Measurements from ENCODE around the gene MAP4K2. TPM values are rescaled to one million over a fixed set of nuclear protein-coding genes. Genes with fewer than 3 reads are reported as not detected.

Gene MAP4K2
- total RNA-seq: 10 to 100 TPM; 19.3 to 23.2 TPM
- 10 to 100 TPM; 42.3 to 48.2 (median 46.6) TPM for polyA plus RNA-seq (ENCODE audit: insufficient read length in 6 of 6)
- long read RNA-seq, donor 1: 0 reads
- long read RNA-seq, donor 2, partial matches to known transcripts: 14 of 14 reads
- long read RNA-seq, donor 2, other reads (novel, unspliced or antisense): 0 of 14 reads
- long read RNA-seq, donor 3, full-length matches to known transcripts: 3 of 3 reads
- long read RNA-seq, donor 3, partial matches to known transcripts: 0 of 3 reads
- long read RNA-seq, donor 3, other reads (novel, unspliced or antisense): 0 of 3 reads
- long read RNA-seq, donor 4, full-length matches to known transcripts: 3 of 5 reads
- long read RNA-seq, donor 4, partial matches to known transcripts: 1 of 5 reads
- long read RNA-seq, donor 4, other reads (novel, unspliced or antisense): 1 of 5 reads
- long read RNA-seq, donor 5, full-length matches to known transcripts: 1 of 1 reads
- long read RNA-seq, donor 5, partial matches to known transcripts: 0 of 1 reads
- long read RNA-seq, donor 5, other reads (novel, unspliced or antisense): 0 of 1 reads
- long read RNA-seq, donor 6, full-length matches to known transcripts: 1 of 6 reads
- long read RNA-seq, donor 6, partial matches to known transcripts: 5 of 6 reads
- long read RNA-seq, donor 6, other reads (novel, unspliced or antisense): 0 of 6 reads
- long read RNA-seq, donor 7: 0 reads
- long read RNA-seq, donor 8, full-length matches to known transcripts: 1 of 1 reads
- long read RNA-seq, donor 8, partial matches to known transcripts: 0 of 1 reads
- long read RNA-seq, donor 8, other reads (novel, unspliced or antisense): 0 of 1 reads
- long read RNA-seq, donor 9: 0 reads
- long read RNA-seq, donor 10, full-length matches to known transcripts: 2 of 7 reads
- long read RNA-seq, donor 10, partial matches to known transcripts: 3 of 7 reads
- long read RNA-seq, donor 10, other reads (novel, unspliced or antisense): 2 of 7 reads
- long read RNA-seq, donor 11: 0 reads
- long read RNA-seq, donor 12, full-length matches to known transcripts: 1 of 1 reads
- long read RNA-seq, donor 12, partial matches to known transcripts: 0 of 1 reads
- long read RNA-seq, donor 12, other reads (novel, unspliced or antisense): 0 of 1 reads

DNA sequence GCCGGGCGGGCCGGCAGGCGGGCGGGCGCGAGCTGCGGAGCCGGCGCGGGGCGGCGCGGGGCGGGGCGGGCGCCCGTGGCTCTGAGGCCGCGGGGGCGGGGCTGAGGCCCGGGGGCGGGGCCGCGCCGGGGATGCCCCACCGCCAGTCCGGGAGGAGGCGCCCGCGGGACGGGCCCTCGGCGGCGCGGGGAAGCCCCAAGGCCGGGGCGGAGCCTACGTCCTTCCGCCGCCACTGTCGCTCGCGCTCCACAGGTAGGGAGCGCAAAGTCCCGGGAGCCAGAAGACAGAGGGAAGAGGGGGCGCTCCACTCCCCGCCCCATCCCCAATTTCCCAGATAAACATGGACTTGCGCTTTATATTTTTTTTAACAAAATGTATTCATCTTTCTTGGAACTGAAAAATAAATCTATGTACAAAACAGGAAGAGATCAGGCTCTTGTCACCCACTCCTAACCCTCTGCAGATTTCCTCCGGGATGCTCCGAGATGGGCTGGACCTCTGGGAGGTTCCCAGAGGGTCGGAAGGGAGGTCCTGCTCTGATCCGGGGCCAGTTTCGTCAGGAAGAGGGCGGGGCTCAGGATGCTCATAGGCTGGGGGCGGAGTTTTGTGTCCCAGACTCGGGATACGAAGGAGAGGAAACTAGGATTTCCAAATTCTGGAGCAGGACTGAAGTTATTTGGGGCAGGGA is at the start of gene MAP4K2:
Gene MAP4K2 (minus strand): TSS at position 57 of the 688 bp plus-strand sequence. CDS start 65 bp downstream, outside the sequence.
- DNase-seq (peak; percentile 83 to 98 (median 89)), ATAC-seq (peak; percentile 95)
- H3K27me3 ChIP-seq: no peaks in the 10 kb centered on the region
- peaks cover 0 to 46% of the 10 kb centered on the region in 2 donors for H3K36me3 ChIP-seq
- H3K4me3 ChIP-seq: peak within 1 kb of the TSS; percentile 51 to 65
- peaks cover 8 to 42% of the 10 kb centered on the region in 2 donors for H3K4me1 ChIP-seq
- H3K27ac ChIP-seq: peak within 1 kb of the TSS; percentile 80 to 83
- TF ChIP-seq, protein P1, sequence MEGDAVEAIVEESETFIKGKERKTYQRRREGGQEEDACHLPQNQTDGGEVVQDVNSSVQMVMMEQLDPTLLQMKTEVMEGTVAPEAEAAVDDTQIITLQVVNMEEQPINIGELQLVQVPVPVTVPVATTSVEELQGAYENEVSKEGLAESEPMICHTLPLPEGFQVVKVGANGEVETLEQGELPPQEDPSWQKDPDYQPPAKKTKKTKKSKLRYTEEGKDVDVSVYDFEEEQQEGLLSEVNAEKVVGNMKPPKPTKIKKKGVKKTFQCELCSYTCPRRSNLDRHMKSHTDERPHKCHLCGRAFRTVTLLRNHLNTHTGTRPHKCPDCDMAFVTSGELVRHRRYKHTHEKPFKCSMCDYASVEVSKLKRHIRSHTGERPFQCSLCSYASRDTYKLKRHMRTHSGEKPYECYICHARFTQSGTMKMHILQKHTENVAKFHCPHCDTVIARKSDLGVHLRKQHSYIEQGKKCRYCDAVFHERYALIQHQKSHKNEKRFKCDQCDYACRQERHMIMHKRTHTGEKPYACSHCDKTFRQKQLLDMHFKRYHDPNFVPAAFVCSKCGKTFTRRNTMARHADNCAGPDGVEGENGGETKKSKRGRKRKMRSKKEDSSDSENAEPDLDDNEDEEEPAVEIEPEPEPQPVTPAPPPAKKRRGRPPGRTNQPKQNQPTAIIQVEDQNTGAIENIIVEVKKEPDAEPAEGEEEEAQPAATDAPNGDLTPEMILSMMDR (IDR thresholded peaks at IDR 0.05): no peak
- intact Hi-C loops (cut with DNase I): no loop called here
- no peaks in the 10 kb centered on the region for H3K9me3 ChIP-seq

DNA sequence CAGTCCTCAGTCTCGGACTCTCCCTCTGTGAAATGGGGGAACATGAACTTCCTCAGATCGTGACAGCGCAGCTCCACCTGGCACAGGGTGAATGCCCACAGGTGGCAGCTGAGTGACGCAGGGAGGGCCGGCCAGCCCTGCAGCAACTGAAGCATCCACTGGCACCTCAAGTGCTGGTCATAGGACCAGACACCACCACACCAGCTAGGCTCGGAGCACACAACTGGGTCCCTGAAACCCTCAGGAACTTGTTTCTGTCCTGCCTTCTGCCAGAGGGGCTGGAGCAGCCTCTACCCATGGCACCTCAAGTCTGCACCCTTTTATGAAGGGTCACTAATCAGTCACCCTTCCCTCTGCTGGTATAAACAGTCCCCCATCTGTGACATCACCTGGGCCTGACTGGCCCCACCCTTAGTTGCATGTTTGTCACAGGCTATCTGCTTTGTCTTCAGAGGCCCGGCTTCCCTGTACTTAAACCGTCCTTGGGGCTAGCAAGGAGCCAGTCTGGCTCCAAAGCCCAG is 48.9 kb upstream of the MAP4K2 start:
- DNase-seq: peak in 1 of 4 donors; percentile 75
- intact Hi-C loops (cut with DNase I): no loop called here
- TF ChIP-seq, protein P1 (IDR thresholded peaks at IDR 0.05): no peak
- no peaks in the 10 kb centered on the region for H3K9me3 ChIP-seq
- H3K4me1 ChIP-seq: peaks cover 43 to 100% of the 10 kb centered on the region in 2 donors
- H3K27ac ChIP-seq: peak overlapping the region in 1 of 2 donors; percentile 92
- ATAC-seq: no peak
- no peaks in the 10 kb centered on the region for H3K27me3 ChIP-seq
- peaks cover 0 to 48% of the 10 kb centered on the region in 2 donors for H3K36me3 ChIP-seq
- H3K4me3 ChIP-seq: no peak overlapping the region

DNA sequence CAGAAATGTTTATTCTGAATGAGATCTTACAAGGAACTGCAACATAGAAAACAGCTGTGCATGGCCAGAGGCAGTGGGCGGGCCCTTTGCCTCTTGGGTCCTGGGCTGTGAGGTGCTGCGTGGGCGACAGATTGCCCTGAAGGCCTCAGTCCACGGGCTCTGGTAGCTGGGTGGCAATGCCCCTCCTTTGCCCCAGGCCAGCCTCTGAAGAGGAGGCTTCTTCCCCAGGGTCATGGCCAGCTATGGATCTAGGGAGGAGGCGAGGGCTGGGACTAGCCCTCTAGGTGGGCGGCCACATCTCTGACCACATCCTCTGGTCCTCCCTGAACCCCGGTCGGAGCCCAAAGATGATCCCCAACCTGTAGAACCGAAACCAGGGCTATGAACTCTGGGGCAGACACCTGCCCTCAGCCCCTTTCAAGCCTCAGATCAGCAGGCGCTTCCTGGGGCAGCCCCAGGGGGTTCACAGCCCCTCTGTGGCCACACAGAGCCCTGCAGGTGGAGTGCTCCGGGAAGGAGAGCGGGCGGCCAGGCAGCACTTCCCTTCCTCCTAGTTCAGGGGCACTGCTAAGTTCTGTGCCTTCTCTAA is 48.1 kb upstream of the MAP4K2 start:
- intact Hi-C loops (cut with DNase I): no loop called here
- Histone ChIP-seq H3K9me3 (no peaks in the 10 kb centered on the region), H3K27ac (peak overlapping the region in 1 of 2 donors; percentile 92), H3K36me3 (peaks cover 0 to 42% of the 10 kb centered on the region in 2 donors), H3K27me3 (no peaks in the 10 kb centered on the region), H3K4me1 (peaks cover 35 to 99% of the 10 kb centered on the region in 2 donors), H3K4me3 (no peak overlapping the region)
- TF ChIP-seq, protein P1 (IDR thresholded peaks at IDR 0.05): no peak
- DNase-seq (peak in 1 of 4 donors; percentile 83), ATAC-seq (no peak)

DNA sequence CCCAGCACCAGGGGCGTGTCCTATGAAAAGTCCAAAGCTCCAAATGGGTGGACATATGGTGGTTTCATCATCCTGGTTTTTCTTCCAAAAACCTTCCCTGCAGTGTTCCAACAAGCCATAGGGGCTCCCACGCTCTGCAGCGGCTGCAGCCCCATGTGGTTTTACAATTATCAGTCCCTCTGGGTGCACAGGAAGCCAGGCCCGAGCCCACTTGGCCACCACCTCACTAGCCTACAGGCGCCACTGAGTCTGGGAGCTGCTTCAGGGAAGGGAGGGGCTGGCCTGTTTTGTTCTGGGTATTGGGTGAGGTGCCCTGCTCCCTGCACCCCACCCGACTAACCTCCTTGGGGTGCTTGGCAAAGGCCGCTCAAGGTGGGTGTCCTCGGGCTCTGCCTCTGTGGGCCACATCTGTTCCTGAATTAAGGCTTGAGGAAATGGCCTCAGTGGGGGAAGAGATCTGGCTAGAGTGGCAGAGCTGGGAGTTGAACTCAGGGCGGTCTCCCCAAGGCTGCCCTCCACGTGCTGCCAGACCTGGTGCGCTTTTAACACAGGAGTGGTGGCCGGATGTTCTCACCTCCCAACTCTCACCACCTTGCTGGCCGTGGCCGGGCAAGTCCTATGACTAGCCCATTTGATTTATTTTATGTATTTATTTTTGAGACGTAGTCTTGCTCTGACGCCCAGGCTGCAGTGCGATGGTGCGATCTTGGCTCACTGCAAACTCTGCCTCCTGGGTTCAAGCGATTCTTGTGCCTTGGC is 46.8 kb upstream of the MAP4K2 start:
- no peak overlapping the region for H3K4me3 ChIP-seq
- H3K36me3 ChIP-seq: peaks cover 0 to 35% of the 10 kb centered on the region in 2 donors
- DNase-seq (peak in 2 of 4 donors; percentile 65 to 69), ATAC-seq (no peak)
- intact Hi-C loops (cut with DNase I): loop anchor here (5.0 to 10.0 kb wide), 3 partner anchors 43 to 175 kb away; partner anchors contain the start of gene SNX15 (in 1 of the 2)
- TF ChIP-seq, protein P1 (IDR thresholded peaks at IDR 0.05): no peak
- H3K27me3 ChIP-seq: no peaks in the 10 kb centered on the region
- H3K4me1 ChIP-seq: peaks cover 23 to 91% of the 10 kb centered on the region in 2 donors
- no peaks in the 10 kb centered on the region for H3K9me3 ChIP-seq
- H3K27ac ChIP-seq: peak overlapping the region; percentile 11 to 92

All from left lung (tissue), 14 donors.